Mesothelial cell of epicardium (in vitro differentiated cells): Measurements from ENCODE around the gene SLC25A19. TPM values are rescaled to one million over a fixed set of nuclear protein-coding genes. Genes with fewer than 3 reads are reported as not detected.
A peak's percentile ranks its signal among the peaks of the same experiment; 100 is the strongest.
"Not testable (repeated sequence)": the region's sequence is repeated elsewhere in the genome, so short reads cannot be mapped to it uniquely, and the experiment has no call there.

Experiments
- DNase-seq, 2 experiments: peaks; one replicate each; pipeline ENCODE4 v3.0.0; 2021; ENCODE audit warnings: low spot score in 2 of 2; ENCODE audit not compliant: unreplicated experiment in 2 of 2
- H3K27ac Mint-ChIP-seq: 2 replicates; pipeline ENCODE4 v1.8.0; 2021; ENCODE audit warnings: mixed read lengths
- H3K27me3 Mint-ChIP-seq: 2 replicates; pipeline ENCODE4 v1.8.0; 2021; ENCODE audit warnings: low read depth, mixed read lengths
- H3K36me3 Mint-ChIP-seq: 2 replicates; pipeline ENCODE4 v1.8.0; 2021; ENCODE audit warnings: mixed read lengths
- H3K4me1 Mint-ChIP-seq: 2 replicates; pipeline ENCODE4 v1.8.0; 2021; ENCODE audit warnings: mixed read lengths
- H3K4me3 Mint-ChIP-seq: 2 replicates; pipeline ENCODE4 v1.8.0; 2021; ENCODE audit warnings: mild to moderate bottlenecking, moderate library complexity, mixed read lengths
- H3K9me3 Mint-ChIP-seq: 2 replicates; pipeline ENCODE4 v1.8.0; 2021; ENCODE audit warnings: mixed read lengths
- CTCF ChIP-seq: fragments of 200-600 bp; sonication (generic); IDR thresholded peaks from one replicate; pipeline ENCODE4 v1.5.0; 2021; ENCODE audit warnings: antibody characterized with exemption; ENCODE audit not compliant: unreplicated experiment
- total RNA-seq: library from RNA; stranded (reverse); gene quantifications from 3 replicates; pipeline ENCODE4 v1.2.1, GENCODE V29; 2021

SLC25A19 gene
- total RNA-seq, 1 donor from 2014 or later: 10.3 TPM

GRCh38 chr17:75289832-75290337 is 652 bp upstream of the SLC25A19 start:
- Mint-ChIP-seq H3K36me3 (no peaks in the 10 kb centered on the region), H3K27me3 (no peaks in the 10 kb centered on the region), H3K4me1 (peaks cover 10% of the 10 kb centered on the region), H3K4me3 (peak overlapping the region; percentile 99), H3K27ac (peak overlapping the region; percentile 96), H3K9me3 (no peaks in the 10 kb centered on the region)
- DNase-seq: no peak
- TF ChIP-seq CTCF: no peak

GRCh38 chr17:75288770-75289114 is 491 bp downstream of the SLC25A19 start:
- Mint-ChIP-seq H3K4me1 (peaks cover 10% of the 10 kb centered on the region), H3K27me3 (no peaks in the 10 kb centered on the region), H3K9me3 (no peaks in the 10 kb centered on the region), H3K4me3 (peak overlapping the region; percentile 99), H3K36me3 (no peaks in the 10 kb centered on the region), H3K27ac (peak overlapping the region; percentile 96)
- no peak for DNase-seq
- no peak for TF ChIP-seq CTCF

- Mint-ChIP-seq H3K9me3 (no peaks in the 10 kb centered on the region), H3K36me3 (peaks cover 2% of the 10 kb centered on the region), H3K27me3 (no peaks in the 10 kb centered on the region), H3K4me1 (peaks cover 10% of the 10 kb centered on the region), H3K4me3 (peak overlapping the region; percentile 99), H3K27ac (no peak overlapping the region)
- no peak for TF ChIP-seq CTCF
- DNase-seq: no peak
These were observed 874 bp downstream of the SLC25A19 start for GRCh38 chr17:75288359-75288758.

- Mint-ChIP-seq H3K4me1 (peaks cover 10% of the 10 kb centered on the region), H3K9me3 (no peaks in the 10 kb centered on the region), H3K27ac (no peak overlapping the region), H3K4me3 (peak overlapping the region; percentile 15), H3K36me3 (peaks cover 4% of the 10 kb centered on the region), H3K27me3 (no peaks in the 10 kb centered on the region)
- DNase-seq: no peak
- no peak for TF ChIP-seq CTCF
These were observed 2.0 kb downstream of the SLC25A19 start for GRCh38 chr17:75287221-75287620.

- Mint-ChIP-seq H3K4me3 (no peak overlapping the region), H3K36me3 (peaks cover 7% of the 10 kb centered on the region), H3K9me3 (no peaks in the 10 kb centered on the region), H3K4me1 (peaks cover 9% of the 10 kb centered on the region), H3K27me3 (no peaks in the 10 kb centered on the region), H3K27ac (no peak overlapping the region)
- no peak for TF ChIP-seq CTCF
- DNase-seq: no peak
These were observed 4.1 kb downstream of the SLC25A19 start for GRCh38 chr17:75285123-75285522.

- H3K27ac Mint-ChIP-seq, H3K9me3 Mint-ChIP-seq, H3K4me3 Mint-ChIP-seq, DNase-seq, H3K4me1 Mint-ChIP-seq, H3K36me3 Mint-ChIP-seq, H3K27me3 Mint-ChIP-seq: not testable (repeated sequence)
These were observed 9.0 kb downstream of the SLC25A19 start for GRCh38 chr17:75280189-75280588.
